ENCODE results near the gene IKZF5. TPM values are rescaled to one million over a fixed set of nuclear protein-coding genes. Genes with fewer than 3 reads are reported as not detected.

The IKZF5 gene
- total and polyA plus RNA-seq, 9 of the 15 experiments (the other 6 are each of a cell fraction or from before 2014, with no cell fraction given) = 3.8 to 19.6 (median 12.4) TPM

DNA sequence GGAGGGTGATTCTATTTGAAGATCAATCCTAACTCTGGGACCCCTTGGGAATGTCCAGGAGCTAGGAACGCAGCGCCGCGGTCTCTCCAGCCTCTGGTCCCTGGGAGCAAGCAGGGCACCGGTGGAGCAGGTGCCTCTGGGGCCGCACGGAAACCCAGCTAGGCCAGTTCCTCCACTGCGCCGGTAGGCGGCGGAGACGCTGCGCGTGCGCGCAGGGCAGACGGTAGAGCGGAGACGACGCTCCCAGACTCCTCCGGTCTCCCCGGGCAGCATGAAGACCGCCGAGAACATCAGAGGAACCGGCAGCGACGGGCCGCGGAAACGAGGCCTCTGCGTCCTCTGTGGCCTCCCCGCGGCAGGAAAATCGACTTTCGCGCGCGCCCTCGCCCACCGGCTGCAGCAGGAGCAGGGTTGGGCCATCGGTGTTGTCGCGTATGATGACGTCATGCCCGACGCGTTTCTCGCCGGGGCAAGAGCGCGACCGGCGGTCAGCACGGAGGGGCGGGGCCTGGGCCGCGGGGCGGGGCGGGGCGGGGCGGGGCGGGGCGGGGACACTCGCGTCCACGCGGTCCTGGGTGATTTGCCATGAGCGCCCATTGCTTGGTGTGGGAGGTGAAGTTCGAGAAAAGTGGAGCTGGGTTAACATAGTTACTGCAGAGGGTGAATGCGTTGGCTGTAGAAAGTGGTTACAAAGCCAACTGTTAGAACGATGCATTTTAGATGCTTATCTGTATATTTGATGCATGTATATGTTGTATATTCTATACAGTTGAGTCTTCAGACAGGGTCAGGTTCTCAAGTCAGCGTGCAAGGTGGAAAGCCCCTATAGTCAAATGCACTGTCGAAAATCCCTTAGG, 28.2 kb downstream of the IKZF5 start, which contains the start of gene PSTK (continued):
- peak; percentile 72 for TF ChIP-seq HCFC1 (IDR thresholded peaks at IDR 0.05; ENCODE audit: low read depth, low read length)
- peak; percentile 34; the same call in 1 of the 2 replicates for TF ChIP-seq NFIC (IDR thresholded peaks at IDR 0.05)
- TF ChIP-seq, protein P1, sequence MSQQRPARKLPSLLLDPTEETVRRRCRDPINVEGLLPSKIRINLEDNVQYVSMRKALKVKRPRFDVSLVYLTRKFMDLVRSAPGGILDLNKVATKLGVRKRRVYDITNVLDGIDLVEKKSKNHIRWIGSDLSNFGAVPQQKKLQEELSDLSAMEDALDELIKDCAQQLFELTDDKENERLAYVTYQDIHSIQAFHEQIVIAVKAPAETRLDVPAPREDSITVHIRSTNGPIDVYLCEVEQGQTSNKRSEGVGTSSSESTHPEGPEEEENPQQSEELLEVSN (IDR thresholded peaks at IDR 0.05; ENCODE audit: borderline replicate concordance in 1 of 2, extremely low read depth in 1 of 2, insufficient read depth in 1 of 2, insufficient read length in 1 of 2, low read depth in 1 of 2, low read length in 1 of 2, poor library complexity in 1 of 2, severe bottlenecking in 1 of 2) = peak; percentile 81 to 93
- 0 out of 2 replicates have a peak, but pooled peaks have one; percentile 11 for TF ChIP-seq TEAD4 (IDR thresholded peaks at IDR 0.05; ENCODE audit: low read length)
- peak; percentile 71; the same call in 1 of the 2 replicates for TF ChIP-seq TEAD4 (CRISPR knock-in tag; IDR thresholded peaks at IDR 0.05; ENCODE audit: borderline replicate concordance)
- TF ChIP-seq, protein P2, sequence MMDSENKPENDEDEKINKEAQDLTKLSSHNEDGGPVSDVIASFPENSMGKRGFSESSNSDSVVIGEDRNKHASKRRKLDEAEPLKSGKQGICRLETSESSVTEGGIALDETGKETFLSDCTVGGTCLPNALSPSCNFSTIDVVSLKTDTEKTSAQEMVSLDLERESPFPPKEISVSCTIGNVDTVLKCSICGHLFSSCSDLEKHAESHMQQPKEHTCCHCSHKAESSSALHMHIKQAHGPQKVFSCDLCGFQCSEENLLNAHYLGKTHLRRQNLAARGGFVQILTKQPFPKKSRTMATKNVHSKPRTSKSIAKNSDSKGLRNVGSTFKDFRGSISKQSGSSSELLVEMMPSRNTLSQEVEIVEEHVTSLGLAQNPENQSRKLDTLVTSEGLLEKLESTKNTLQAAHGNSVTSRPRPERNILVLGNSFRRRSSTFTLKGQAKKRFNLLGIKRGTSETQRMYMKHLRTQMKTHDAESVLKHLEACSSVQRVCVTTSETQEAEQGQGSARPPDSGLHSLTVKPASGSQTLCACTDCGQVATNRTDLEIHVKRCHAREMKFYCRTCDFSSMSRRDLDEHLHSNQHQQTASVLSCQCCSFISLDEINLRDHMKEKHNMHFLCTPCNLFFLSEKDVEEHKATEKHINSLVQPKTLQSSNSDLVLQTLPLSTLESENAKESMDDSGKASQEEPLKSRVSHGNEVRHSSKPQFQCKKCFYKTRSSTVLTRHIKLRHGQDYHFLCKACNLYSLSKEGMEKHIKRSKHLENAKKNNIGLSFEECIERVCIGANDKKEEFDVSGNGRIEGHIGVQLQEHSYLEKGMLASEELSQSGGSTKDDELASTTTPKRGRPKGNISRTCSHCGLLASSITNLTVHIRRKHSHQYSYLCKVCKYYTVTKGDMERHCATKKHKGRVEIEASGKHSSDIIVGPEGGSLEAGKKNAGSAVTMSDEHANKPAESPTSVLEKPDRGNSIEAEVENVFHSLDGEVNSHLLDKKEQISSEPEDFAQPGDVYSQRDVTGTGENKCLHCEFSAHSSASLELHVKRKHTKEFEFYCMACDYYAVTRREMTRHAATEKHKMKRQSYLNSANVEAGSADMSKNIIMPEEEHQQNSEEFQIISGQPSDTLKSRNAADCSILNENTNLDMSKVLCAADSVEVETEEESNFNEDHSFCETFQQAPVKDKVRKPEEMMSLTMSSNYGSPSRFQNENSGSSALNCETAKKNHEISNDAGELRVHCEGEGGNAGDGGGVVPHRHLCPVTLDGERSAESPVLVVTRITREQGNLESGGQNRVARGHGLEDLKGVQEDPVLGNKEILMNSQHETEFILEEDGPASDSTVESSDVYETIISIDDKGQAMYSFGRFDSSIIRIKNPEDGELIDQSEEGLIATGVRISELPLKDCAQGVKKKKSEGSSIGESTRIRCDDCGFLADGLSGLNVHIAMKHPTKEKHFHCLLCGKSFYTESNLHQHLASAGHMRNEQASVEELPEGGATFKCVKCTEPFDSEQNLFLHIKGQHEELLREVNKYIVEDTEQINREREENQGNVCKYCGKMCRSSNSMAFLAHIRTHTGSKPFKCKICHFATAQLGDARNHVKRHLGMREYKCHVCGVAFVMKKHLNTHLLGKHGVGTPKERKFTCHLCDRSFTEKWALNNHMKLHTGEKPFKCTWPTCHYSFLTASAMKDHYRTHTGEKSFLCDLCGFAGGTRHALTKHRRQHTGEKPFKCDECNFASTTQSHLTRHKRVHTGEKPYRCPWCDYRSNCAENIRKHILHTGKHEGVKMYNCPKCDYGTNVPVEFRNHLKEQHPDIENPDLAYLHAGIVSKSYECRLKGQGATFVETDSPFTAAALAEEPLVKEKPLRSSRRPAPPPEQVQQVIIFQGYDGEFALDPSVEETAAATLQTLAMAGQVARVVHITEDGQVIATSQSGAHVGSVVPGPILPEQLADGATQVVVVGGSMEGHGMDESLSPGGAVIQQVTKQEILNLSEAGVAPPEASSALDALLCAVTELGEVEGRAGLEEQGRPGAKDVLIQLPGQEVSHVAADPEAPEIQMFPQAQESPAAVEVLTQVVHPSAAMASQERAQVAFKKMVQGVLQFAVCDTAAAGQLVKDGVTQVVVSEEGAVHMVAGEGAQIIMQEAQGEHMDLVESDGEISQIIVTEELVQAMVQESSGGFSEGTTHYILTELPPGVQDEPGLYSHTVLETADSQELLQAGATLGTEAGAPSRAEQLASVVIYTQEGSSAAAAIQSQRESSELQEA (IDR thresholded peaks at IDR 0.05; ENCODE audit: low read depth) = no peak
- TF ChIP-seq, protein P3, sequence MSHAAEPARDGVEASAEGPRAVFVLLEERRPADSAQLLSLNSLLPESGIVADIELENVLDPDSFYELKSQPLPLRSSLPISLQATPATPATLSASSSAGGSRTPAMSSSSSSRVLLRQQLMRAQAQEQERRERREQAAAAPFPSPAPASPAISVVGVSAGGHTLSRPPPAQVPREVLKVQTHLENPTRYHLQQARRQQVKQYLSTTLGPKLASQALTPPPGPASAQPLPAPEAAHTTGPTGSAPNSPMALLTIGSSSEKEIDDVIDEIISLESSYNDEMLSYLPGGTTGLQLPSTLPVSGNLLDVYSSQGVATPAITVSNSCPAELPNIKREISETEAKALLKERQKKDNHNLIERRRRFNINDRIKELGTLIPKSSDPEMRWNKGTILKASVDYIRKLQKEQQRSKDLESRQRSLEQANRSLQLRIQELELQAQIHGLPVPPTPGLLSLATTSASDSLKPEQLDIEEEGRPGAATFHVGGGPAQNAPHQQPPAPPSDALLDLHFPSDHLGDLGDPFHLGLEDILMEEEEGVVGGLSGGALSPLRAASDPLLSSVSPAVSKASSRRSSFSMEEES (CRISPR knock-in tag; IDR thresholded peaks at IDR 0.05) = no peak
- TF ChIP-seq BHLHE40 (IDR thresholded peaks at IDR 0.05; ENCODE audit: low read length) = peak; percentile 39
- no peak for TF ChIP-seq ZNF121 (CRISPR knock-in tag; conservative IDR thresholded peaks at IDR 0.05)
- TF ChIP-seq, protein P4, sequence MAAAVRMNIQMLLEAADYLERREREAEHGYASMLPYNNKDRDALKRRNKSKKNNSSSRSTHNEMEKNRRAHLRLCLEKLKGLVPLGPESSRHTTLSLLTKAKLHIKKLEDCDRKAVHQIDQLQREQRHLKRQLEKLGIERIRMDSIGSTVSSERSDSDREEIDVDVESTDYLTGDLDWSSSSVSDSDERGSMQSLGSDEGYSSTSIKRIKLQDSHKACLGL (CRISPR knock-in tag; IDR thresholded peaks at IDR 0.05; ENCODE audit: borderline replicate concordance, poor library complexity, severe bottlenecking) = no peak
- TF ChIP-seq, protein P5, sequence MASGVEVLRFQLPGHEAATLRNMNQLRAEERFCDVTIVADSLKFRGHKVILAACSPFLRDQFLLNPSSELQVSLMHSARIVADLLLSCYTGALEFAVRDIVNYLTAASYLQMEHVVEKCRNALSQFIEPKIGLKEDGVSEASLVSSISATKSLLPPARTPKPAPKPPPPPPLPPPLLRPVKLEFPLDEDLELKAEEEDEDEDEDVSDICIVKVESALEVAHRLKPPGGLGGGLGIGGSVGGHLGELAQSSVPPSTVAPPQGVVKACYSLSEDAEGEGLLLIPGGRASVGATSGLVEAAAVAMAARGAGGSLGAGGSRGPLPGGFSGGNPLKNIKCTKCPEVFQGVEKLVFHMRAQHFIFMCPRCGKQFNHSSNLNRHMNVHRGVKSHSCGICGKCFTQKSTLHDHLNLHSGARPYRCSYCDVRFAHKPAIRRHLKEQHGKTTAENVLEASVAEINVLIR (CRISPR knock-in tag; IDR thresholded peaks at IDR 0.05) = peak; percentile 92

All from K562 (cell line).